ENCODE measurements around the gene MTAP.

DNA sequence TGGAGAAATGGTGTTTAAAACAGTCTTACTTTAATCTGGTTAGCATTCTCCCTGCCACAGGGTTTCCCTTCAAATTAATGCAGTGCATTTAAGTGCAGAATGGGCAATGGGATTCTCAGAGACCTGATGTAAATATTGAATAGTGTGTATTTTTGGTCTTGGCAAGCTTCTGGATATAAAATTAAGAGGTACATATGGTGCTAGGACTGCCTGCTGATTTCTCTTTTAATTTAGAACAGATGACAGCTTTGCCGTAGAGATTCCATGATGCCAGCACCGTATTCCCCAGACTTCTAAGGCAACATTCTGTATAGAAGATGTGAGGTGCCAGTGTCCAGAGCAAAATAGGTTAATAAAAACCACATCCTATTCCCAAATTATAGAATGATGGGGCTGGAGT lies 1.9 kb downstream of the MTAP start:
- no peak for TF ChIP-seq CTCF (IDR thresholded peaks at IDR 0.05; ENCODE audit: borderline replicate concordance, extremely low read depth, low read length, poor library complexity, severe bottlenecking)
- no peak for TF ChIP-seq EZH2 (IDR thresholded peaks at IDR 0.05; ENCODE audit: borderline replicate concordance, low read depth, low read length, severe bottlenecking)
